Stimulated activated CD4-positive, alpha-beta T cell treated with anti-CD3 and anti-CD28 coated beads, Interleukin-1b, Interleukin-23, amount 100 ng/mL, for 4 hours (primary cell): ENCODE data around the gene HYI.
"Not testable (repeated sequence)": the region's sequence is repeated elsewhere in the genome, so short reads cannot be mapped to it uniquely, and the experiment has no call there.

Source experiments
- DNase-seq, 2 donors: peaks; one replicate each; pipeline ENCODE4 v3.0.0-alpha.2; 2020; ENCODE audit warnings: low read depth in 2 of 2

Gene HYI

GRCh38 chr1:43427524-43427923 lies 26.2 kb downstream of the HYI start:
- DNase-seq: no peak

- DNase-seq: no peak
These were observed 27.5 kb downstream of the HYI start for GRCh38 chr1:43426221-43426620.

GRCh38 chr1:43425045-43425444 lies 28.7 kb downstream of the HYI start:
- no peak for DNase-seq

- no peak for DNase-seq
These were observed 29.8 kb downstream of the HYI start for GRCh38 chr1:43423672-43424550.

GRCh38 chr1:43422995-43423671 lies 30.6 kb downstream of the HYI start:
- no peak for DNase-seq

- DNase-seq: no peak
These were observed 31.6 kb downstream of the HYI start for GRCh38 chr1:43421976-43422750.

- DNase-seq: no peak
These were observed 32.3 kb downstream of the HYI start for GRCh38 chr1:43421396-43421795.

GRCh38 chr1:43420874-43421273 lies 32.9 kb downstream of the HYI start:
- DNase-seq: no peak

GRCh38 chr1:43419627-43420425 lies 33.9 kb downstream of the HYI start:
- no peak for DNase-seq

- no peak for DNase-seq
These were observed 34.9 kb downstream of the HYI start for GRCh38 chr1:43418858-43419257.

GRCh38 chr1:43415901-43416300 lies 37.8 kb downstream of the HYI start:
- DNase-seq: no peak

- peak; percentile 48 to 62 for DNase-seq
These were observed 39.0 kb downstream of the HYI start for GRCh38 chr1:43414634-43415223.

- DNase-seq: not testable (repeated sequence)
These were observed 40.3 kb downstream of the HYI start for GRCh38 chr1:43413426-43413825.

- no peak for DNase-seq
These were observed 43.2 kb downstream of the HYI start for GRCh38 chr1:43410571-43410970.

GRCh38 chr1:43405876-43406234 lies 47.9 kb downstream of the HYI start:
- no peak for DNase-seq

- no peak for DNase-seq
These were observed 48.4 kb downstream of the HYI start for GRCh38 chr1:43405219-43405875.

- no peak for DNase-seq
These were observed 49.4 kb downstream of the HYI start for GRCh38 chr1:43404353-43404752.

GRCh38 chr1:43402089-43402865 lies 51.5 kb downstream of the HYI start:
- DNase-seq: no peak
